ENCODE data around the gene MAMLD1. TPM values are rescaled to one million over a fixed set of nuclear protein-coding genes. Genes with fewer than 3 reads are reported as not detected.

MAMLD1 gene
- total and polyA plus RNA-seq, 4 donors = 0.59 to 1.1 (median 0.76) TPM

DNA sequence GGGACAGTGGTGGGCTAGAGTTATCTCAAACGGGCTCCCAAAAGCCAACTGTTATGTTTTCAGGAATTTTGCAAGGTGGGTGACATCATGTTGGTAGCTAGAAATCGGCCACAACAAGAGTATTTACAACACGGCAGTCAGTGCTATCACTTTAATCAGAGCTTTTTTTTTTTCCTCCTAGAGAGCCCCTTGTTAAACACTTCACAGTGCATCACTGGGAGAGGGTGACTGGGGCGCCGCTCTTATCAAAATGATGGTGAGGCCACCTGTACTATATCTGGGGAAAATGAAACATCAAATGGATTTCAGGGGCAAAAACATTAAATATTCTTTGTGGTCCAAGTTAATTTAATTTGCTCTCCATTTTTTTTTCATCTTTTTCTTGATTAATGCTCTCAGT, 44.9 kb downstream of the MAMLD1 start:
- no peak for TF ChIP-seq SP1 (IDR thresholded peaks at IDR 0.05)
- no peak for TF ChIP-seq FOXA1 (IDR thresholded peaks at IDR 0.05)
- TF ChIP-seq, protein P1, sequence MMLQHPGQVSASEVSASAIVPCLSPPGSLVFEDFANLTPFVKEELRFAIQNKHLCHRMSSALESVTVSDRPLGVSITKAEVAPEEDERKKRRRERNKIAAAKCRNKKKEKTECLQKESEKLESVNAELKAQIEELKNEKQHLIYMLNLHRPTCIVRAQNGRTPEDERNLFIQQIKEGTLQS (IDR thresholded peaks at IDR 0.05) = no peak
- no peak for TF ChIP-seq MAX (IDR thresholded peaks at IDR 0.05)
- no peak for TF ChIP-seq HNF4G (IDR thresholded peaks at IDR 0.05)
- no peak for TF ChIP-seq RXRA (IDR thresholded peaks at IDR 0.05)
- TF ChIP-seq, protein P2, sequence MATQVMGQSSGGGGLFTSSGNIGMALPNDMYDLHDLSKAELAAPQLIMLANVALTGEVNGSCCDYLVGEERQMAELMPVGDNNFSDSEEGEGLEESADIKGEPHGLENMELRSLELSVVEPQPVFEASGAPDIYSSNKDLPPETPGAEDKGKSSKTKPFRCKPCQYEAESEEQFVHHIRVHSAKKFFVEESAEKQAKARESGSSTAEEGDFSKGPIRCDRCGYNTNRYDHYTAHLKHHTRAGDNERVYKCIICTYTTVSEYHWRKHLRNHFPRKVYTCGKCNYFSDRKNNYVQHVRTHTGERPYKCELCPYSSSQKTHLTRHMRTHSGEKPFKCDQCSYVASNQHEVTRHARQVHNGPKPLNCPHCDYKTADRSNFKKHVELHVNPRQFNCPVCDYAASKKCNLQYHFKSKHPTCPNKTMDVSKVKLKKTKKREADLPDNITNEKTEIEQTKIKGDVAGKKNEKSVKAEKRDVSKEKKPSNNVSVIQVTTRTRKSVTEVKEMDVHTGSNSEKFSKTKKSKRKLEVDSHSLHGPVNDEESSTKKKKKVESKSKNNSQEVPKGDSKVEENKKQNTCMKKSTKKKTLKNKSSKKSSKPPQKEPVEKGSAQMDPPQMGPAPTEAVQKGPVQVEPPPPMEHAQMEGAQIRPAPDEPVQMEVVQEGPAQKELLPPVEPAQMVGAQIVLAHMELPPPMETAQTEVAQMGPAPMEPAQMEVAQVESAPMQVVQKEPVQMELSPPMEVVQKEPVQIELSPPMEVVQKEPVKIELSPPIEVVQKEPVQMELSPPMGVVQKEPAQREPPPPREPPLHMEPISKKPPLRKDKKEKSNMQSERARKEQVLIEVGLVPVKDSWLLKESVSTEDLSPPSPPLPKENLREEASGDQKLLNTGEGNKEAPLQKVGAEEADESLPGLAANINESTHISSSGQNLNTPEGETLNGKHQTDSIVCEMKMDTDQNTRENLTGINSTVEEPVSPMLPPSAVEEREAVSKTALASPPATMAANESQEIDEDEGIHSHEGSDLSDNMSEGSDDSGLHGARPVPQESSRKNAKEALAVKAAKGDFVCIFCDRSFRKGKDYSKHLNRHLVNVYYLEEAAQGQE (IDR thresholded peaks at IDR 0.05) = no peak
- H3K9me3 ChIP-seq (ENCODE audit: control insufficient read depth in 4 of 4, low read length in 3 of 4) = no peaks in the 10 kb centered on the region
- no peak overlapping the region for H3K9ac ChIP-seq (ENCODE audit: low read depth in 1 of 2, low read length in 2 of 2)
- H3K4me3 ChIP-seq (ENCODE audit: low read depth in 1 of 3, low read length in 3 of 3) = no peak overlapping the region
- H3K4me1 ChIP-seq (ENCODE audit: control insufficient read depth in 4 of 4, insufficient read depth in 4 of 4, low read length in 3 of 4) = no peaks in the 10 kb centered on the region
- H3K27ac ChIP-seq (ENCODE audit: low read depth in 1 of 2, low read length in 2 of 2) = no peak overlapping the region
- H3K36me3 ChIP-seq (ENCODE audit: control insufficient read depth in 4 of 4, insufficient read depth in 3 of 4, low read depth in 1 of 4, low read length in 3 of 4) = no peaks in the 10 kb centered on the region
- no peaks in the 10 kb centered on the region for H3K27me3 ChIP-seq (ENCODE audit: control insufficient read depth in 4 of 4, insufficient read depth in 4 of 4, low read length in 3 of 4)
- DNase-seq (ENCODE audit: low spot score) = no peak
- 97% methylated on average over 5 of the region's 5 CpGs for WGBS

- H3K27me3 ChIP-seq (ENCODE audit: control insufficient read depth in 4 of 4, insufficient read depth in 4 of 4, low read length in 3 of 4) = no peaks in the 10 kb centered on the region
- no peaks in the 10 kb centered on the region for H3K36me3 ChIP-seq (ENCODE audit: control insufficient read depth in 4 of 4, insufficient read depth in 3 of 4, low read depth in 1 of 4, low read length in 3 of 4)
- no peak overlapping the region for H3K27ac ChIP-seq (ENCODE audit: low read depth in 1 of 2, low read length in 2 of 2)
- WGBS = 91% methylated on average over 2 of the region's 2 CpGs
- no peaks in the 10 kb centered on the region for H3K9me3 ChIP-seq (ENCODE audit: control insufficient read depth in 4 of 4, low read length in 3 of 4)
- no peak overlapping the region for H3K4me3 ChIP-seq (ENCODE audit: low read depth in 1 of 3, low read length in 3 of 3)
- DNase-seq (ENCODE audit: low spot score) = no peak
- no peaks in the 10 kb centered on the region for H3K4me1 ChIP-seq (ENCODE audit: control insufficient read depth in 4 of 4, insufficient read depth in 4 of 4, low read length in 3 of 4)
- H3K9ac ChIP-seq (ENCODE audit: low read depth in 1 of 2, low read length in 2 of 2) = no peak overlapping the region
- TF ChIP-seq FOXA1 (IDR thresholded peaks at IDR 0.05) (no peak), FOXA2 (IDR thresholded peaks at IDR 0.05) (no peak), SP1 (IDR thresholded peaks at IDR 0.05) (no peak), RAD21 (IDR thresholded peaks at IDR 0.05) (no peak), HNF4G (IDR thresholded peaks at IDR 0.05) (no peak), MAX (IDR thresholded peaks at IDR 0.05) (no peak)
- TF ChIP-seq, protein P2 (IDR thresholded peaks at IDR 0.05) = no peak
- TF ChIP-seq, protein P1 (IDR thresholded peaks at IDR 0.05) = no peak
Observed at GRCh38 chrX:150408561-150408960, 45.4 kb downstream of the MAMLD1 start.
